ENCODE measurements around the gene GPC3. TPM values are rescaled to one million over a fixed set of nuclear protein-coding genes. Genes with fewer than 3 reads are reported as not detected.

Gene GPC3
- total RNA-seq, 6 experiments from 2014 or later, result 0.31 to 6.8 (median 1.8) TPM

DNA sequence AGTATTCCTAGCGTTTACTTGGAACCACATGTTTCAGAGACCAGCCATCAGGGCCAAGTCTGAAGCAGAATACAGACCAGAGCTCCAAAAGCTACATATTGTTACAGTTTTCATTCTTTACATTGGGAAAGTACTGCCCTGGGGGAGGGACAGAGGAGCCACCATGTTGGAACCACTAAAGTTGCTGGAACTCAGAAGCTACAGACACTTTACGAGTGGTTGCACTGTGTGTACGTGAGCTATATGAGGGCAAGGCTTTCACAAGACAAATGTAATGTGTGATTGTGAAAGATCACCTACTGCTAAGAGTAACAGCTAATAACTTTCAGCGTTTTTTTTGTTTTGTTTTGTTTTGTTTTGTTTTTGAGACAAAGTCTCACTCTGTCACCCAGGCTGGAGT lies 11.7 kb downstream of the GPC3 start:
- DNase-seq (no peak), ATAC-seq (no peak)
- no peak for TF ChIP-seq POLR2A (IDR thresholded peaks at IDR 0.05)
- TF ChIP-seq, protein P1, sequence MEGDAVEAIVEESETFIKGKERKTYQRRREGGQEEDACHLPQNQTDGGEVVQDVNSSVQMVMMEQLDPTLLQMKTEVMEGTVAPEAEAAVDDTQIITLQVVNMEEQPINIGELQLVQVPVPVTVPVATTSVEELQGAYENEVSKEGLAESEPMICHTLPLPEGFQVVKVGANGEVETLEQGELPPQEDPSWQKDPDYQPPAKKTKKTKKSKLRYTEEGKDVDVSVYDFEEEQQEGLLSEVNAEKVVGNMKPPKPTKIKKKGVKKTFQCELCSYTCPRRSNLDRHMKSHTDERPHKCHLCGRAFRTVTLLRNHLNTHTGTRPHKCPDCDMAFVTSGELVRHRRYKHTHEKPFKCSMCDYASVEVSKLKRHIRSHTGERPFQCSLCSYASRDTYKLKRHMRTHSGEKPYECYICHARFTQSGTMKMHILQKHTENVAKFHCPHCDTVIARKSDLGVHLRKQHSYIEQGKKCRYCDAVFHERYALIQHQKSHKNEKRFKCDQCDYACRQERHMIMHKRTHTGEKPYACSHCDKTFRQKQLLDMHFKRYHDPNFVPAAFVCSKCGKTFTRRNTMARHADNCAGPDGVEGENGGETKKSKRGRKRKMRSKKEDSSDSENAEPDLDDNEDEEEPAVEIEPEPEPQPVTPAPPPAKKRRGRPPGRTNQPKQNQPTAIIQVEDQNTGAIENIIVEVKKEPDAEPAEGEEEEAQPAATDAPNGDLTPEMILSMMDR (IDR thresholded peaks at IDR 0.05), result no peak
- Histone ChIP-seq H3K4me1 (no peaks in the 10 kb centered on the region), H3K27ac (no peak overlapping the region), H3K27me3 (peaks cover 0 to 15% of the 10 kb centered on the region in 2 donors), H3K4me3 (no peak overlapping the region), H3K9me3 (no peaks in the 10 kb centered on the region), H3K36me3 (no peaks in the 10 kb centered on the region)
- intact Hi-C loops (cut with DNase I), result no loop called here
- 68% methylated on average over 4 of the region's 4 CpGs for WGBS (ENCODE audit: insufficient coverage, low coverage, low lambda C conversion rate, missing lambda C conversion rate)

GRCh38 chrX:133972916-133973315 lies 12.5 kb downstream of the GPC3 start:
- H3K4me3 ChIP-seq, result no peak overlapping the region
- H3K9me3 ChIP-seq, result no peaks in the 10 kb centered on the region
- H3K27me3 ChIP-seq, result peaks cover 0 to 15% of the 10 kb centered on the region in 2 donors
- H3K36me3 ChIP-seq, result no peaks in the 10 kb centered on the region
- no peaks in the 10 kb centered on the region for H3K4me1 ChIP-seq
- WGBS (ENCODE audit: insufficient coverage, low coverage, low lambda C conversion rate, missing lambda C conversion rate), result 62% methylated on average over 4 of the region's 4 CpGs
- intact Hi-C loops (cut with DNase I), result no loop called here
- TF ChIP-seq POLR2A (IDR thresholded peaks at IDR 0.05), result no peak
- TF ChIP-seq, protein P1 (IDR thresholded peaks at IDR 0.05), result no peak
- no peak overlapping the region for H3K27ac ChIP-seq
- no peak for DNase-seq
- ATAC-seq, result no peak

GRCh38 chrX:133971586-133971985 lies 13.8 kb downstream of the GPC3 start:
- H3K9me3 ChIP-seq, result no peaks in the 10 kb centered on the region
- H3K27ac ChIP-seq, result no peak overlapping the region
- WGBS (ENCODE audit: insufficient coverage, low coverage, low lambda C conversion rate, missing lambda C conversion rate), result 54% methylated on average over 3 of the region's 3 CpGs
- no peaks in the 10 kb centered on the region for H3K36me3 ChIP-seq
- H3K27me3 ChIP-seq, result peaks cover 0 to 8% of the 10 kb centered on the region in 2 donors
- H3K4me3 ChIP-seq, result no peak overlapping the region
- intact Hi-C loops (cut with DNase I), result no loop called here
- no peaks in the 10 kb centered on the region for H3K4me1 ChIP-seq
- TF ChIP-seq, protein P1 (IDR thresholded peaks at IDR 0.05), result no peak
- no peak for TF ChIP-seq POLR2A (IDR thresholded peaks at IDR 0.05)
- no peak for DNase-seq
- ATAC-seq, result no peak

DNA sequence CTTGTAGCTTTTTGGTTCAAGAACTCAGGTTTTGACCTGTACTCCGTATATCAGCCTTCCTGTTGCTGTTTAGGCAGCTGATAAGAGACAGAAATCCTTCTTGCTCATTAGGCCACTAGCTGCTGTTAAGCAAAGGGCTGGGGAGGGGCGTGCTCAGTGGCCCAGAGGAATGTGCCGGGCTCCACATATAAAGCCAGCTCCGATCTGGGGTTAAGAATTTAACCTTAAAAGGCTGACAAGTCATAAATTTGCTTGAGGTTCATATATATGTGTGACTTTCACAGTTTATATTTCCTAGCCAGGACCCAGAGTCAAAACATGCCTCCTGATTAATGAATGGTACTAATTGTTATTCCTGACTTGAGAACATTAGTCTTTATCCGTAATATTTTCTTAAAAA lies 15.3 kb downstream of the GPC3 start:
- Histone ChIP-seq H3K9me3 (no peaks in the 10 kb centered on the region), H3K4me1 (no peaks in the 10 kb centered on the region), H3K36me3 (no peaks in the 10 kb centered on the region), H3K27ac (no peak overlapping the region), H3K4me3 (no peak overlapping the region), H3K27me3 (peaks cover 0 to 3% of the 10 kb centered on the region in 2 donors)
- DNase-seq, result no peak
- ATAC-seq, result no peak
- intact Hi-C loops (cut with DNase I), result no loop called here
- TF ChIP-seq, protein P1 (IDR thresholded peaks at IDR 0.05), result no peak
- no peak for TF ChIP-seq POLR2A (IDR thresholded peaks at IDR 0.05)
- WGBS (ENCODE audit: insufficient coverage, low coverage, low lambda C conversion rate, missing lambda C conversion rate), result 23% methylated on average over 5 of the region's 5 CpGs

- ATAC-seq (no peak), DNase-seq (no peak)
- H3K9me3 ChIP-seq, result no peaks in the 10 kb centered on the region
- intact Hi-C loops (cut with DNase I), result no loop called here
- H3K4me1 ChIP-seq, result no peaks in the 10 kb centered on the region
- H3K36me3 ChIP-seq, result no peaks in the 10 kb centered on the region
- peaks cover 0 to 3% of the 10 kb centered on the region in 2 donors for H3K27me3 ChIP-seq
- H3K27ac ChIP-seq, result no peak overlapping the region
- TF ChIP-seq POLR2A (IDR thresholded peaks at IDR 0.05), result no peak
- TF ChIP-seq, protein P1 (IDR thresholded peaks at IDR 0.05), result no peak
- H3K4me3 ChIP-seq, result no peak overlapping the region
- WGBS (ENCODE audit: insufficient coverage, low coverage, low lambda C conversion rate, missing lambda C conversion rate), result 46% methylated on average over 3 of the region's 3 CpGs
These were observed 16.2 kb downstream of the GPC3 start for GRCh38 chrX:133969191-133969590.

All from right lobe of liver (tissue), 6 donors.